ENCODE data around the gene SZRD1.
A peak's percentile ranks its signal among the peaks of the same experiment; 100 is the strongest.
"Not testable (repeated sequence)": the region's sequence is repeated elsewhere in the genome, so short reads cannot be mapped to it uniquely, and the experiment has no call there.

SZRD1 gene

DNA sequence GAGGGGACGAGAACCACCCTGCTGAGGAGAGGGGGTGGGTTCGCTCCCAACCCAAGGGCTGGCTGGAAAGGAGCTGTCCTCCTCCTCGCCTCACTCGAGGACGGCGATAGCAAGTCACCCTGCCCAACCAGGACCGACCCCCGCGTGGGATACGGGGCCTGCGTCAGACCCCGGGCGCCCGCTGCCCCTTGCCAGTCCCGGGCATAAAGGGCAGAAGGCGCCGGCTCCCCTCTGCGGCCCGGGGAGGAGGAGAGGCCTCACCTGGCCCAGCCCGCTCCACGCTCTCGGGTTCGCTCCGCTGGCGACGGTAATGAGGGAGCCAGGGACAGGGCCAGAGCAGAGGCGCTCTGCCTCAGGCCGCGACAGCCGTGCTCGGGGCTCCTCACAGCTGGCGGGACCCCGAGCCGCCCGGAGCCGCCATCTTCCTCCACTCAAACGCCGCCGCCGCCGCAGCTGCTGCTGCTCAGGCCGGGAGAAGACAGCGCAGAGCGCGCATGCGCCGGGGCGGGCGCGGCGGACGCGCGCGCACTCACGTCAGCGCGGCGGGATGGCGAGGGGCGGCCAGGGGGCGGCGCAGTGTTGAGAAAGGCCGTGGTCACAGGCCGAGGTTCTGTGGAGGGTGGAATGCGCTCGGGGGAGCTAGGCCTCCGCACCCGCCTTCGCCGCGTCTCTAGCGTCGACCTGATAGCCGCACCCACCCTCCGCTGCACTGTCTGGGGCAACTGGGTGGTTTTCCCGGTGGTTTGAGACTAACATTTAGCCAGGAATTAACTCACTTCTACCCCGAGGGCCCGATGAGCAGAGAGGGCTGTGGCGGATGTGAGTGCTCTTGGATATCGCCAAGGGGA lies 14.8 kb upstream of the SZRD1 start, which contains the start of gene FBXO42:
FBXO42 (minus strand) TSS at position 487 of the 848 bp plus-strand sequence. CDS start 37,062 bp downstream, outside the sequence.
- peak; percentile 34 for TF ChIP-seq CTCF (IDR thresholded peaks at IDR 0.05)
- peak within 1 kb of the TSS; percentile 99 for H3K4me2 ChIP-seq (ENCODE audit: low read length)
- H3K79me2 ChIP-seq, result peaks cover 4% of the 10 kb centered on the region
- H2AFZ ChIP-seq, result peak within 1 kb of the TSS; percentile 93
- H3K9ac ChIP-seq, result peak within 1 kb of the TSS; percentile 89
- peak within 1 kb of the TSS; percentile 80 for H3K27ac ChIP-seq
- H3K27me3 ChIP-seq (ENCODE audit: control insufficient read depth, insufficient read depth, low read length), result no peaks in the 10 kb centered on the region
- no peaks in the 10 kb centered on the region for H3K9me3 ChIP-seq (ENCODE audit: control insufficient read depth, low read length)
- H3K4me1 ChIP-seq, result no peaks in the 10 kb centered on the region
- H3K4me3 ChIP-seq (ENCODE audit: low read depth, low read length), result peak within 1 kb of the TSS; percentile 95
- no peaks in the 10 kb centered on the region for H3K36me3 ChIP-seq (ENCODE audit: control insufficient read depth, insufficient read depth, low read length)

DNA sequence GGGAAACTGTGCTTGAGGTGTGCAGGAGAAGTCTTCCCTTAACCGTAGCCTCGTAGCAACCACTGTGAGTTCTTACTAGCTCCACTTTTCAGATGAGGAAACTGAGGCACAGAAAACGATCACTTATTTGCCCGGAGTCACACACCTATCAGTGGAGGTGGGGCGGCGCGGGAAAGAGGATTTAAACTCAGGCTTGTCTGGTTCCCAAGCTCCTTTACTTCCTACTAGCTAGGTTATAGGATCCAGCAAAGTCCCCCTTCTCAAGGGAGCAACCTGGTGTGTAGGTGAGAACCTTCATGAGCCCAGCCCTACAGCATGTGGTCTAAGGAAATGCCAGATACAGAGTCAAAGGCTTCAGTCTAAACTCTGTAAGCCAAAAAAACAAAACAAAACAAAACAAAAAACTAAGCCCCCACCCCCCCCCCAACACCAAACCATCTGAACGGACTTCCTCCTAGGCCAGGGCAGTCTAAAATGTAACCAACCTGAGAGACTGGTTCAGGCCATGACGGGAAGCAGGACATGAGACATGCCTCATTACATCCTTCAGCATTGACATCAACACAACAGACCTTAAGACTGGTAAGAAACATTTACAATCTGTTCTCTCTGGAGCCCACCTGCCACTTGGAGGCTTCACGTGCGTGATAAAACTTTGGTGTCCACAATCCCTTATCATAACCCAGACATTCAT lies 14.1 kb upstream of the SZRD1 start:
- Histone ChIP-seq H3K4me1 (no peaks in the 10 kb centered on the region), H3K27me3 (ENCODE audit: control insufficient read depth, insufficient read depth, low read length) (no peaks in the 10 kb centered on the region), H2AFZ (peak overlapping the region; percentile 93), H3K9ac (no peak overlapping the region), H3K27ac (peak overlapping the region; percentile 80), H3K4me3 (ENCODE audit: low read depth, low read length) (peak overlapping the region; percentile 95), H3K4me2 (ENCODE audit: low read length) (peak overlapping the region; percentile 99), H3K9me3 (ENCODE audit: control insufficient read depth, low read length) (no peaks in the 10 kb centered on the region), H3K36me3 (ENCODE audit: control insufficient read depth, insufficient read depth, low read length) (no peaks in the 10 kb centered on the region), H3K79me2 (no peaks in the 10 kb centered on the region)
- no peak for TF ChIP-seq CTCF (IDR thresholded peaks at IDR 0.05)

- Histone ChIP-seq H3K4me1 (no peaks in the 10 kb centered on the region), H3K36me3 (ENCODE audit: control insufficient read depth, insufficient read depth, low read length) (no peaks in the 10 kb centered on the region), H2AFZ (no peak overlapping the region)
Measured at GRCh38 chr1:16354619-16355018, 12.4 kb upstream of the SZRD1 start.

DNA sequence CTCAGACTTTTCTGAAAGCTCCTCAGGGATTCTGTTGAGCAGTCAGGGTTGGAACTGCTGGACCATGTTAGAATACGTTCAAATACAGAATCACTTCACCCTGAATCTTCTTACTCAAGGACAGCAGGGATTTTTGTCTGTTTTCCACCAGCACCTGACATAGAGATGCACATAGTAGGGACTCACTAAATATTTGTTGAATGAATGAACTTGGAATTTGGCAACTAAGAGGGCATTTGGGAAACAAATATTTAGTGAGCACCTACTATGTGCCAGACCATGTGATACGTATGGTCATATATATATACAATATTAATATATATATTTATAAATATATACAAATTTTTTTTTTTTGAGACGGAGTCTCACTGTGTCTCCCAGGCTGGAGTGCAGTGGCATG lies 10.2 kb upstream of the SZRD1 start:
- no peak overlapping the region for H3K4me3 ChIP-seq (ENCODE audit: low read depth, low read length)
- H3K79me2 ChIP-seq, result no peaks in the 10 kb centered on the region
- no peaks in the 10 kb centered on the region for H3K27me3 ChIP-seq (ENCODE audit: control insufficient read depth, insufficient read depth, low read length)
- no peak for TF ChIP-seq CTCF (IDR thresholded peaks at IDR 0.05)
- H2AFZ ChIP-seq, result no peak overlapping the region
- H3K27ac ChIP-seq, result no peak overlapping the region
- no peak overlapping the region for H3K4me2 ChIP-seq (ENCODE audit: low read length)
- H3K9ac ChIP-seq, result no peak overlapping the region
- no peaks in the 10 kb centered on the region for H3K9me3 ChIP-seq (ENCODE audit: control insufficient read depth, low read length)
- H3K36me3 ChIP-seq (ENCODE audit: control insufficient read depth, insufficient read depth, low read length), result no peaks in the 10 kb centered on the region
- no peaks in the 10 kb centered on the region for H3K4me1 ChIP-seq

More at GRCh38 chr1:16354619-16355018, 12.4 kb upstream of the SZRD1 start:
- no peak for TF ChIP-seq CTCF (IDR thresholded peaks at IDR 0.05)
- Histone ChIP-seq H3K79me2 (no peaks in the 10 kb centered on the region), H3K9ac (no peak overlapping the region), H3K27ac (no peak overlapping the region), H3K9me3 (ENCODE audit: control insufficient read depth, low read length) (no peaks in the 10 kb centered on the region), H3K4me2 (ENCODE audit: low read length) (no peak overlapping the region), H3K27me3 (ENCODE audit: control insufficient read depth, insufficient read depth, low read length) (no peaks in the 10 kb centered on the region), H3K4me3 (ENCODE audit: low read depth, low read length) (no peak overlapping the region)

DNA sequence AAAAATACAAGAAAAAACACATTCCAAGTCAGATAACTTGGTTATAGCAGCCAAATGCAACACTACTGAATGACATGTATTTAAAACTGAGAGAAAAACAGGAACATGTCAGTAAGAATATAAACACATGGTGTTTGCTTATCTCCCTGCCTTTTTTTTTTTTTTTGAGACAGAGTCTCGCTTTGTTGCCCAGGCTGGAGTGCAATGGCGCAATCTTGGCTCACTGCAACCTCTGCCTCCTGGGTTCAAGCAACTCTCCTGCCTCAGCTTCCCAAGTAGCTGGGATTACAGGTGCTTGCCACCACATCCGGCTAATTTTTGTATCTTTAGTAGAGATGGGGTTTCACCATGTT lies 1.9 kb upstream of the SZRD1 start:
- H3K27ac ChIP-seq; H3K4me2 ChIP-seq (ENCODE audit: low read length); H3K27me3 ChIP-seq (ENCODE audit: control insufficient read depth, insufficient read depth, low read length); H3K9me3 ChIP-seq (ENCODE audit: control insufficient read depth, low read length); H3K36me3 ChIP-seq (ENCODE audit: control insufficient read depth, insufficient read depth, low read length); H3K4me3 ChIP-seq (ENCODE audit: low read depth, low read length); H2AFZ ChIP-seq; H3K4me1 ChIP-seq; H3K9ac ChIP-seq: not testable (repeated sequence)
- peaks cover 12% of the 10 kb centered on the region for H3K79me2 ChIP-seq

All from parathyroid adenoma (tissue), 2 donors.